Body of pancreas (tissue), 4 donors: Measurements from ENCODE around the gene NT5DC3.

Source experiments
- POLR2A ChIP-seq, 3 donors: fragments of 450-650 bp; IDR thresholded peaks; one replicate each; pipeline ENCODE4 v1.6.1; 2016; ENCODE audit warnings: antibody characterized with exemption in 3 of 3, mild to moderate bottlenecking in 2 of 3
- TF ChIP-seq, protein P1 (sequence below), 7 experiments: fragments of 450-650 bp in 4 of 7; fragments of 200-600 bp in 3 of 7; sonication (generic) in 3 of 7; IDR thresholded peaks; one replicate each; pipeline ENCODE4 v1.5.1; 2016 to 2019; ENCODE audit warnings: antibody characterized with exemption in 7 of 7

DNA sequence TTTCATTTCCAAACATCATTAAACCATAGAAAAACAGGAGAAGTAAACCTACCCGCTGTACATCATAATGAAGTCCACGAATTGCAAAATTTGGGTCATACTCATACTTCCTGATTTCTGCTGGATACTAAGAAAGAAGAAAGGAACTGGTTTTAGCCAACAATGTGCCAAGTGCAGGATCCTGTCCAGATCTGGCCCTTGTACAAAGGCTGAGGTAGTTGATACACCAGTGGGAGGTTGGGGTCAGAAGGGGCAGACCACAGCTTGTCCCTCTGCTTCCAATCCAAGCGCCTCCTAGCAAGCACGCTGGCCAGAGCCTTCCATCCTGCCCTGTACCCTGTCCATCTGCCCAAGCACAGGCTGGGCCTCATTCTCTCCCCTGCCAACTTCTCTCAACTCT lies 34.2 kb downstream of the NT5DC3 start:
- no peak for TF ChIP-seq POLR2A (IDR thresholded peaks at IDR 0.05)
- TF ChIP-seq, protein P1, sequence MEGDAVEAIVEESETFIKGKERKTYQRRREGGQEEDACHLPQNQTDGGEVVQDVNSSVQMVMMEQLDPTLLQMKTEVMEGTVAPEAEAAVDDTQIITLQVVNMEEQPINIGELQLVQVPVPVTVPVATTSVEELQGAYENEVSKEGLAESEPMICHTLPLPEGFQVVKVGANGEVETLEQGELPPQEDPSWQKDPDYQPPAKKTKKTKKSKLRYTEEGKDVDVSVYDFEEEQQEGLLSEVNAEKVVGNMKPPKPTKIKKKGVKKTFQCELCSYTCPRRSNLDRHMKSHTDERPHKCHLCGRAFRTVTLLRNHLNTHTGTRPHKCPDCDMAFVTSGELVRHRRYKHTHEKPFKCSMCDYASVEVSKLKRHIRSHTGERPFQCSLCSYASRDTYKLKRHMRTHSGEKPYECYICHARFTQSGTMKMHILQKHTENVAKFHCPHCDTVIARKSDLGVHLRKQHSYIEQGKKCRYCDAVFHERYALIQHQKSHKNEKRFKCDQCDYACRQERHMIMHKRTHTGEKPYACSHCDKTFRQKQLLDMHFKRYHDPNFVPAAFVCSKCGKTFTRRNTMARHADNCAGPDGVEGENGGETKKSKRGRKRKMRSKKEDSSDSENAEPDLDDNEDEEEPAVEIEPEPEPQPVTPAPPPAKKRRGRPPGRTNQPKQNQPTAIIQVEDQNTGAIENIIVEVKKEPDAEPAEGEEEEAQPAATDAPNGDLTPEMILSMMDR (IDR thresholded peaks at IDR 0.05) = no peak
